Measurements from ENCODE around the gene PSMG3. TPM values are rescaled to one million over a fixed set of nuclear protein-coding genes. Genes with fewer than 3 reads are reported as not detected.
A peak's percentile ranks its signal among the peaks of the same experiment; 100 is the strongest.

PSMG3 gene
- total RNA-seq, 4 donors from 2014 or later = 36.3 to 42.3 (median 39.5) TPM

GRCh38 chr7:1535701-1536454 is 34.0 kb downstream of the PSMG3 start:
- H3K4me1 ChIP-seq = peaks cover 0 to 69% (median 46%) of the 10 kb centered on the region in 4 donors
- no peak overlapping the region for H3K4me3 ChIP-seq
- WGBS, 2 donors = 86 to 91% methylated on average over 25 to 41 of the region's 42 CpGs
- TF ChIP-seq EP300 (IDR thresholded peaks at IDR 0.05) (no peak), CTCF (IDR thresholded peaks at IDR 0.05) (no peak), POLR2A (IDR thresholded peaks at IDR 0.05) (no peak)
- H3K27ac ChIP-seq = peak overlapping the region; percentile 90 to 100 (median 100)
- no peaks in the 10 kb centered on the region for H3K9me3 ChIP-seq
- no peaks in the 10 kb centered on the region for H3K27me3 ChIP-seq
- H3K36me3 ChIP-seq = peaks cover 0 to 24% (median 0%) of the 10 kb centered on the region in 3 donors
- DNase-seq (ENCODE audit: low spot score in 2 of 2) = no peak

GRCh38 chr7:1535100-1535458 is 34.8 kb downstream of the PSMG3 start:
- Histone ChIP-seq H3K27me3 (no peaks in the 10 kb centered on the region), H3K4me3 (no peak overlapping the region), H3K9me3 (no peaks in the 10 kb centered on the region), H3K27ac (peak overlapping the region in 3 of 4 donors; percentile 90 to 100 (median 99)), H3K36me3 (peaks cover 0 to 16% (median 0%) of the 10 kb centered on the region in 3 donors), H3K4me1 (peaks cover 0 to 72% (median 48%) of the 10 kb centered on the region in 4 donors)
- WGBS, 2 donors = 60 to 64% methylated on average over 6 of the region's 6 CpGs
- DNase-seq (ENCODE audit: low spot score in 2 of 2) = no peak
- TF ChIP-seq EP300 (IDR thresholded peaks at IDR 0.05) (no peak), POLR2A (IDR thresholded peaks at IDR 0.05) (no peak), CTCF (IDR thresholded peaks at IDR 0.05) (no peak)

- peaks cover 0 to 76% (median 51%) of the 10 kb centered on the region in 4 donors for H3K4me1 ChIP-seq
These were observed 35.3 kb downstream of the PSMG3 start for GRCh38 chr7:1534330-1535099.

GRCh38 chr7:1533547-1534329 is 36.1 kb downstream of the PSMG3 start:
- no peak for TF ChIP-seq EP300 (IDR thresholded peaks at IDR 0.05)
- TF ChIP-seq POLR2A (IDR thresholded peaks at IDR 0.05) = no peak
- no peak for TF ChIP-seq CTCF (IDR thresholded peaks at IDR 0.05)
- Histone ChIP-seq H3K27ac (peak overlapping the region; percentile 88 to 100 (median 98)), H3K36me3 (peaks cover 0 to 3% (median 0%) of the 10 kb centered on the region in 3 donors), H3K9me3 (no peaks in the 10 kb centered on the region), H3K4me1 (peaks cover 0 to 72% (median 51%) of the 10 kb centered on the region in 4 donors), H3K27me3 (no peaks in the 10 kb centered on the region), H3K4me3 (peak overlapping the region in 3 of 4 donors; percentile 3 to 86 (median 58))
- 71 to 80% methylated on average over 17 to 24 of the region's 24 CpGs for WGBS, 2 donors
- DNase-seq (ENCODE audit: low spot score in 2 of 2) = no peak

More at GRCh38 chr7:1534330-1535099, 35.3 kb downstream of the PSMG3 start:
- no peak for TF ChIP-seq POLR2A (IDR thresholded peaks at IDR 0.05)
- TF ChIP-seq EP300 (IDR thresholded peaks at IDR 0.05) = no peak
- no peak for TF ChIP-seq CTCF (IDR thresholded peaks at IDR 0.05)
- no peak overlapping the region for H3K4me3 ChIP-seq
- no peaks in the 10 kb centered on the region for H3K9me3 ChIP-seq
- peak in 1 of 2 donors; percentile 7 for DNase-seq (ENCODE audit: low spot score in 2 of 2)
- peaks cover 0 to 10% (median 0%) of the 10 kb centered on the region in 3 donors for H3K36me3 ChIP-seq
- H3K27me3 ChIP-seq = no peaks in the 10 kb centered on the region
- peak overlapping the region; percentile 88 to 100 (median 98) for H3K27ac ChIP-seq
- 81% methylated on average over 25 to 28 of the region's 30 CpGs for WGBS, 2 donors
